Fibroblast of gingiva (primary cell): ENCODE results near the gene MAP2K3.
A peak's percentile ranks its signal among the peaks of the same experiment; 100 is the strongest.

Experiments
- DNase-seq: peaks from one replicate; pipeline ENCODE4 v3.0.0-alpha.2; 2011; ENCODE audit warnings: low read depth

Gene MAP2K3

GRCh38 chr17:21284319-21285163, at the start of gene MAP2K3:
Gene MAP2K3 (plus strand): TSS chr17:21284711. CDS start chr17:21284921, 210 bp downstream.
- DNase-seq, result peak; percentile 99

GRCh38 chr17:21235921-21236320, 48.6 kb upstream of the MAP2K3 start:
- no peak for DNase-seq

- DNase-seq, result peak; percentile 37
Measured at GRCh38 chr17:21239680-21240368, 44.7 kb upstream of the MAP2K3 start.

GRCh38 chr17:21240369-21241055, 44.0 kb upstream of the MAP2K3 start:
- DNase-seq, result no peak

- DNase-seq, result no peak
Measured at GRCh38 chr17:21241564-21241963, 42.9 kb upstream of the MAP2K3 start.

- peak; percentile 56 for DNase-seq
Measured at GRCh38 chr17:21242026-21242697, 42.3 kb upstream of the MAP2K3 start.

- no peak for DNase-seq
Measured at GRCh38 chr17:21242780-21243515, 41.6 kb upstream of the MAP2K3 start.

- no peak for DNase-seq
Measured at GRCh38 chr17:21243516-21244303, 40.8 kb upstream of the MAP2K3 start.

GRCh38 chr17:21245639-21246084, 38.8 kb upstream of the MAP2K3 start:
- DNase-seq, result no peak

GRCh38 chr17:21246698-21247097, 37.8 kb upstream of the MAP2K3 start:
- DNase-seq, result no peak

- DNase-seq, result no peak
Measured at GRCh38 chr17:21247552-21248258, 36.8 kb upstream of the MAP2K3 start.

- no peak for DNase-seq
Measured at GRCh38 chr17:21248500-21248899, 36.0 kb upstream of the MAP2K3 start.

- DNase-seq, result no peak
Measured at GRCh38 chr17:21249086-21249795, 35.3 kb upstream of the MAP2K3 start.

- no peak for DNase-seq
Measured at GRCh38 chr17:21249920-21250703, 34.4 kb upstream of the MAP2K3 start.

- peak; percentile 63 for DNase-seq
Measured at GRCh38 chr17:21250854-21251253, 33.7 kb upstream of the MAP2K3 start.

GRCh38 chr17:21251337-21252010, 33.0 kb upstream of the MAP2K3 start:
- no peak for DNase-seq

- DNase-seq, result no peak
Measured at GRCh38 chr17:21252289-21252795, 32.2 kb upstream of the MAP2K3 start.
